ENCODE measurements around the gene MYO9B.
A peak's percentile ranks its signal among the peaks of the same experiment; 100 is the strongest.
"Not testable (repeated sequence)": the region's sequence is repeated elsewhere in the genome, so short reads cannot be mapped to it uniquely, and the experiment has no call there.

MYO9B gene

GRCh38 chr19:17172624-17173345 is 97.2 kb downstream of the MYO9B start:
- no peak for DNase-seq (ENCODE audit: low read depth in 1 of 2, low spot score in 1 of 2)

- no peak for DNase-seq (ENCODE audit: low read depth in 1 of 2, low spot score in 1 of 2)
Measured at GRCh38 chr19:17178291-17178690, 102.7 kb downstream of the MYO9B start.

- no peak for DNase-seq (ENCODE audit: low read depth in 1 of 2, low spot score in 1 of 2)
Measured at GRCh38 chr19:17180997-17181702, 105.6 kb downstream of the MYO9B start.

GRCh38 chr19:17183271-17183761 is 107.7 kb downstream of the MYO9B start:
- DNase-seq (ENCODE audit: low read depth in 1 of 2, low spot score in 1 of 2), result no peak

GRCh38 chr19:17183858-17184321 is 108.3 kb downstream of the MYO9B start:
- DNase-seq (ENCODE audit: low read depth in 1 of 2, low spot score in 1 of 2), result no peak

- peak in 1 of 2 donors; percentile 27 for DNase-seq (ENCODE audit: low read depth in 1 of 2, low spot score in 1 of 2)
Measured at GRCh38 chr19:17184371-17184841, 108.8 kb downstream of the MYO9B start.

GRCh38 chr19:17185590-17185989 is 110.0 kb downstream of the MYO9B start:
- DNase-seq (ENCODE audit: low read depth in 1 of 2, low spot score in 1 of 2), result no peak

GRCh38 chr19:17191736-17192135 is 116.2 kb downstream of the MYO9B start:
- not testable (repeated sequence) for DNase-seq (ENCODE audit: low read depth in 1 of 2, low spot score in 1 of 2)

GRCh38 chr19:17192751-17193150 is 117.2 kb downstream of the MYO9B start:
- DNase-seq (ENCODE audit: low read depth in 1 of 2, low spot score in 1 of 2), result no peak

- no peak for DNase-seq (ENCODE audit: low read depth in 1 of 2, low spot score in 1 of 2)
Measured at GRCh38 chr19:17194608-17195007, 119.0 kb downstream of the MYO9B start.

GRCh38 chr19:17195106-17195505 is 119.5 kb downstream of the MYO9B start:
- DNase-seq (ENCODE audit: low read depth in 1 of 2, low spot score in 1 of 2), result no peak

GRCh38 chr19:17196610-17197009 is 121.0 kb downstream of the MYO9B start:
- DNase-seq (ENCODE audit: low read depth in 1 of 2, low spot score in 1 of 2), result no peak

GRCh38 chr19:17197666-17198065 is 122.1 kb downstream of the MYO9B start:
- no peak for DNase-seq (ENCODE audit: low read depth in 1 of 2, low spot score in 1 of 2)

- DNase-seq (ENCODE audit: low read depth in 1 of 2, low spot score in 1 of 2), result no peak
Measured at GRCh38 chr19:17200408-17201079, 125.0 kb downstream of the MYO9B start.

GRCh38 chr19:17202249-17202648 is 126.7 kb downstream of the MYO9B start:
- no peak for DNase-seq (ENCODE audit: low read depth in 1 of 2, low spot score in 1 of 2)

GRCh38 chr19:17202713-17203112 is 127.1 kb downstream of the MYO9B start:
- no peak for DNase-seq (ENCODE audit: low read depth in 1 of 2, low spot score in 1 of 2)

- no peak for DNase-seq (ENCODE audit: low read depth in 1 of 2, low spot score in 1 of 2)
Measured at GRCh38 chr19:17205237-17206140, 129.9 kb downstream of the MYO9B start.

GRCh38 chr19:17206736-17207581 is 131.4 kb downstream of the MYO9B start:
- DNase-seq (ENCODE audit: low read depth in 1 of 2, low spot score in 1 of 2), result no peak

GRCh38 chr19:17209126-17210036 is 133.8 kb downstream of the MYO9B start:
- DNase-seq (ENCODE audit: low read depth in 1 of 2, low spot score in 1 of 2), result no peak
